Myocyte (in vitro differentiated cells): ENCODE data around the gene ELP4. TPM values are rescaled to one million over a fixed set of nuclear protein-coding genes. Genes with fewer than 3 reads are reported as not detected.

Source experiments
- DNase-seq: peaks from one replicate; pipeline ENCODE4 v3.0.0-alpha.2; 2012; ENCODE audit warnings: low read depth
- total RNA-seq: library from RNA; depleted of rRNA; stranded (reverse); fragments of >200 nt; gene quantifications from 2 replicates; pipeline ENCODE4 v1.2.3, GENCODE V29; 2014

Gene ELP4
- total RNA-seq, 1 donor from 2014 or later: 27.2 TPM

- DNase-seq: no peak
Measured at GRCh38 chr11:31822175-31822926, 312.8 kb downstream of the ELP4 start.

DNA sequence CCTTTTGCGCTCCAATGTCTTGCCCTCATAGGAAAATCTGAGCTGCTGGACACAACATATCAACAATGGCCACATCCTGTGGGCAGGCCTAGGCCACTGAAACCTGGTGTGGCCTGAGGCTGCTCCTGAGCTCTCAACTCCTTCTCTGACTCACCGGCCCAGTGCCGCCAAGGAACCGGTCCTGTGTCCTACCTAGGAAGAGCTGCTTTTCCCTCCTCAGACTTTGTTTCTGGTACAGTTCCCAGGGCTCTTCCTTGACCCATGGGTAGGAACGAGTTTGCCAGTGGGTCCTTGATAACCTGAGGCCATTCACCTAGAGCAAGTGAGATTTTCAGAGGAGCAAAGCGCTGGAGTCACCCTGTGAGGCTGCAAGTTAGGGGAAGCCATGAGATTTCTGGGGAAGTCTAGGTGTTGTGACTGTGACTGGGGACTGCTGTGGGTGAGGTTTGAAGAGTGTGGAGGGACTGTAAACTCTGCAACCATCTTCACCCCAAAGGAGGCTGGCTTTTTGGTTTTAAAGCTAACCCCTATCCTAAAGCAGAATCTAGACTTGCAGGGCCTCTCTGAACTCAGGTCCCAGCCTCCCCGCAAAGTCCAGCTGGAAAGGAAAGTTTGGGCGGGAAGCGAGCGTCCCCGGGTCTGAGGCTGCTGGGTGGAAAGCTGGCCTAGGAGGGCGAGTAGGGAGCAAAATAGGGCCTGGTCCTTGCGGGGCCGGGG, 313.5 kb downstream of the ELP4 start:
- DNase-seq: no peak

- no peak for DNase-seq
Measured at GRCh38 chr11:31823644-31824331, 314.2 kb downstream of the ELP4 start.

GRCh38 chr11:31824332-31824878, 314.8 kb downstream of the ELP4 start:
- DNase-seq: no peak

DNA sequence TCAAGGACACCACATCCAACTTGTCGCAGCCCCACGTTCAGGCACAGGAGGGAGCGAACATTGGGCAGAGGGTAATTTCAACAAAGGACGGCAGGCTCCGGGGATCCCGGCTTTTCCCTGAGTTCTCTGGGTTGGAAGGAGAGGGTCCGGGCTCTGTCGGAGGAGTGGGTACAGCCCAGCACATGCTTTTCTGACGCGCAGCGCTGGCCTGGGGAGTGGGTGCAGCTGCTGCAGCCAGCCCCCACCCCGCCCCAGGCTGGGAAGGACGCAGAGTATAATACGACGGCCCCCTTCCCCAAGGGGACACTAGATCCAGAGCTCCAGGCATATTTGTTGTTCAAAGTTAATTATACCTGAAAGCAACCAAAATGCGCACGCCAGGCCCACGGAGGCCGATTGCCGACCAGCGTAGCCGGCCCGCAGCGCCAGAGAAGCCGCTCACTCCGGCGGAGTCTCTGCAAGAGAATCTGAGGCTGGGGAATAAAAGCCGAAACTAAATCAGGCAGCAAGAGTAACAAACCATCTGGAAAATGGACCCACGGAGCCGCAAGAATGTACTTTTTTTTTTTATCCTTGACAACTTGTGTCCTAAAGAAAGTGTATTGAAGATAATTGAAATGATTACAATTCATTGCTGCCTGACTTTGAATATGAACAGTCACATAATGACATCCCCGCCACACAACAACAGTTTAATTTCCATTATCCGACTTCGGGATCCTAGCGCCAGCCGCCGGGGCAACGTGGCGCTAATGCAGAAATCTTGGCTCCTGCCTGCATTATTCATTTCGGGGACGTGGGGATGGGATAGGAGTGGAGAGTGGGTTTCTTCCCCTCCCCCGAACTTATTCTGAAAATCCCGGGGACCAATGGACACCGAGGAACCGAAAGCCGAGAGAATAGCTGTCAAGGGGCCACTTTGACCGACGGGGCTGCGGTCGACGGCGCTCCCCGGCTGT, 315.6 kb downstream of the ELP4 start:
- no peak for DNase-seq

GRCh38 chr11:31825838-31826484, 316.4 kb downstream of the ELP4 start:
- DNase-seq: no peak

GRCh38 chr11:31826536-31827438, 317.2 kb downstream of the ELP4 start:
- no peak for DNase-seq

GRCh38 chr11:31827455-31828206, 318.1 kb downstream of the ELP4 start:
- no peak for DNase-seq

GRCh38 chr11:31828217-31828616, 318.6 kb downstream of the ELP4 start:
- DNase-seq: no peak

- no peak for DNase-seq
Measured at GRCh38 chr11:31830406-31830805, 320.8 kb downstream of the ELP4 start.

DNA sequence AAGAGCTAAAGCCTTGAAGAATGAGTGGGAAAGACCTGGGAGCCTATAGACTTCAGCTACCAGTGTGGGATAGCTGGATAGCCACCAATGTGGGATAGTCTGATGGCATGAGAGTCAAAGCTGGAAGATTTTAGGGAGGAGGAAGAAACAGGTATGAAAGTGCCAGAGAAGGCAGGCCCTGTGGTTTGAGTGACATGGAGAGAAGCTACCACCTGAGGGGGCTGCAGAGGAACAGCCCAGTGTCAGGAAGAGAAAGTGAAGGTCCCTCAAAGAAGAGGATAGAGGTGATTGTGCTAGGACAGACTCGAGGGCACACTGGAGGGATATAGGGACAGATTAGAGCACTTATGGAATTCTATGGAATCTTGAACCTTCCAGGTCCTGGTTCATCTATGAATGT, 324.7 kb downstream of the ELP4 start:
- no peak for DNase-seq

Other genes with a start within 250 kb of the ELP4 start
- 0.03 and 0.73 TPM in 2 replicates for gene DCDC1, start 140.0 kb upstream of the ELP4 start, total RNA-seq
- gene DNAJC24, start 139.9 kb upstream of the ELP4 start, total RNA-seq: 19.3 and 21.2 TPM in 2 replicates
- gene IMMP1L, start 145 bp upstream of the ELP4 start, total RNA-seq: 21.5 and 42.5 TPM in 2 replicates